H9 (cell line): ENCODE measurements around the gene CETP. TPM values are rescaled to one million over a fixed set of nuclear protein-coding genes. Genes with fewer than 3 reads are reported as not detected.

Source experiments
- DNase-seq: peaks from one replicate; pipeline ENCODE4 v3.0.0-alpha.2; 2017
- H2AFZ ChIP-seq: one replicate; pipeline ENCODE4 v1.6.1; 2013; ENCODE audit warnings: mild to moderate bottlenecking, low read length, control low read depth, moderate library complexity
- H2AK5ac ChIP-seq: 2 replicates; pipeline ENCODE4 v1.6.1; 2013; ENCODE audit warnings: low read length, control low read depth, mixed read lengths; ENCODE audit not compliant: insufficient read length
- H2BK120ac ChIP-seq: one replicate; pipeline ENCODE4 v1.6.1; 2013; ENCODE audit warnings: low read depth, mild to moderate bottlenecking, low read length, control low read depth, inconsistent platforms; ENCODE audit not compliant: poor library complexity, severe bottlenecking
- H2BK12ac ChIP-seq: 2 replicates; pipeline ENCODE4 v1.6.1; 2013; ENCODE audit warnings: low read length, control low read depth, mixed read lengths, low read depth; ENCODE audit not compliant: insufficient read length
- H2BK15ac ChIP-seq: 2 replicates; pipeline ENCODE4 v1.6.1; 2013; ENCODE audit warnings: low read depth, low read length, control low read depth
- H2BK20ac ChIP-seq: one replicate; pipeline ENCODE4 v1.6.1; 2013; ENCODE audit warnings: low read depth, mild to moderate bottlenecking, low read length, control low read depth, inconsistent platforms; ENCODE audit not compliant: poor library complexity, severe bottlenecking
- H2BK5ac ChIP-seq: 2 replicates; pipeline ENCODE4 v1.6.1; 2013; ENCODE audit warnings: low read length, control low read depth, mixed read lengths; ENCODE audit not compliant: insufficient read length
- H3K14ac ChIP-seq: 2 replicates; pipeline ENCODE4 v1.6.1; 2013; ENCODE audit warnings: low read length, control low read depth; ENCODE audit not compliant: insufficient read depth
- H3K18ac ChIP-seq: 2 replicates; pipeline ENCODE4 v1.6.1; 2013; ENCODE audit warnings: low read depth, mild to moderate bottlenecking, mixed read lengths, low read length, control low read depth; ENCODE audit not compliant: insufficient read length
- H3K23ac ChIP-seq: 2 replicates; pipeline ENCODE4 v1.6.1; 2013; ENCODE audit warnings: low read length, control low read depth, mixed read lengths, low read depth; ENCODE audit not compliant: insufficient read length
- H3K23me2 ChIP-seq: 2 replicates; pipeline ENCODE4 v1.6.1; 2013; ENCODE audit warnings: low read depth, mild to moderate bottlenecking, mixed read lengths, low read length, control low read depth; ENCODE audit not compliant: insufficient read length, poor library complexity, severe bottlenecking
- H3K27ac ChIP-seq: 2 replicates; pipeline ENCODE4 v1.5.1; 2013; ENCODE audit warnings: low read length, control low read depth, mixed read lengths, low read depth; ENCODE audit not compliant: insufficient read length
- H3K27me3 ChIP-seq: 2 replicates; pipeline ENCODE4 v1.6.1; 2013; ENCODE audit warnings: low read length, control low read depth, inconsistent platforms; ENCODE audit not compliant: insufficient read depth
- H3K4ac ChIP-seq: 2 replicates; pipeline ENCODE4 v1.6.1; 2013; ENCODE audit warnings: low read depth, mild to moderate bottlenecking, control low read depth, inconsistent platforms, low read length, moderate library complexity
- H3K4me1 ChIP-seq: 2 replicates; pipeline ENCODE4 v1.6.1; 2013; ENCODE audit warnings: low read length, control low read depth, inconsistent platforms; ENCODE audit not compliant: insufficient read depth
- H3K4me2 ChIP-seq: 2 replicates; pipeline ENCODE4 v1.6.1; 2013; ENCODE audit warnings: low read length, control low read depth, mixed read lengths; ENCODE audit not compliant: insufficient read length, insufficient read depth
- H3K56ac ChIP-seq: 2 replicates; pipeline ENCODE4 v1.6.1; 2013; ENCODE audit warnings: low read depth, mild to moderate bottlenecking, mixed read lengths, low read length, control low read depth; ENCODE audit not compliant: insufficient read length
- H3K79me1 ChIP-seq: 2 replicates; pipeline ENCODE4 v1.6.1; 2013; ENCODE audit warnings: low read depth, mild to moderate bottlenecking, moderate library complexity, low read length, control low read depth, inconsistent platforms; ENCODE audit not compliant: insufficient read depth, poor library complexity, severe bottlenecking
- H3K79me2 ChIP-seq: 2 replicates; pipeline ENCODE4 v1.6.1; 2013; ENCODE audit warnings: low read length, control low read depth, inconsistent platforms; ENCODE audit not compliant: insufficient read depth
- H3K9ac ChIP-seq: 2 replicates; pipeline ENCODE4 v1.6.1; 2013; ENCODE audit warnings: low read length, control low read depth, mixed read lengths; ENCODE audit not compliant: insufficient read length; ENCODE audit errors: extremely low read depth
- H3K9me3 ChIP-seq: one replicate; pipeline ENCODE4 v1.6.1; 2013; ENCODE audit warnings: low read depth, low read length, inconsistent platforms; ENCODE audit not compliant: control insufficient read depth
- H3T11ph ChIP-seq: one replicate; pipeline ENCODE4 v1.6.1; 2013; ENCODE audit warnings: mild to moderate bottlenecking, low read length, control low read depth, inconsistent platforms
- H4K20me1 ChIP-seq: one replicate; pipeline ENCODE4 v1.6.1; 2013; ENCODE audit not compliant: control insufficient read depth, insufficient read length, insufficient read depth
- H4K5ac ChIP-seq: 2 replicates; pipeline ENCODE4 v1.6.1; 2013; ENCODE audit warnings: low read depth, mild to moderate bottlenecking, mixed read lengths, low read length, control low read depth; ENCODE audit not compliant: insufficient read length
- H4K8ac ChIP-seq: replicated peaks from 2 replicates; pipeline ENCODE4 v1.6.1; 2013; ENCODE audit warnings: low read length, control low read depth, mixed read lengths, low read depth; ENCODE audit not compliant: insufficient read length
- H4K91ac ChIP-seq: 2 replicates; pipeline ENCODE4 v1.6.1; 2013; ENCODE audit warnings: low read depth, mild to moderate bottlenecking, moderate library complexity, mixed read lengths, low read length, control low read depth; ENCODE audit not compliant: insufficient read length
- H3K27ac Mint-ChIP-seq, 3 experiments: 2 replicates in 2 of 3; 3 replicates in 1 of 3; pipeline ENCODE4 v1.8.0; 2020 to 2021; ENCODE audit warnings: mixed read lengths in 3 of 3, mild to moderate bottlenecking in 1 of 3, moderate library complexity in 1 of 3
- H3K27me3 Mint-ChIP-seq: 2 replicates; pipeline ENCODE4 v1.8.0; 2021; ENCODE audit warnings: low read depth, mild to moderate bottlenecking, moderate library complexity, mixed read lengths
- H3K36me3 Mint-ChIP-seq, 3 experiments: 2 replicates in 2 of 3; 3 replicates in 1 of 3; pipeline ENCODE4 v1.8.0; 2020 to 2021; ENCODE audit warnings: low read depth in 3 of 3, mixed read lengths in 3 of 3; ENCODE audit not compliant: insufficient read depth in 1 of 3
- H3K4me1 Mint-ChIP-seq, 2 experiments: 2 replicates each; pipeline ENCODE4 v1.8.0; 2020; ENCODE audit warnings: mixed read lengths in 2 of 2
- H3K4me3 Mint-ChIP-seq, 2 experiments: 2 replicates in 1 of 2; 3 replicates in 1 of 2; pipeline ENCODE4 v1.8.0; 2020 to 2021; ENCODE audit warnings: mild to moderate bottlenecking in 2 of 2, mixed read lengths in 2 of 2, moderate library complexity in 1 of 2
- H3K9me3 Mint-ChIP-seq, 2 experiments: 2 replicates in 1 of 2; 3 replicates in 1 of 2; pipeline ENCODE4 v1.8.0; 2020; ENCODE audit warnings: mild to moderate bottlenecking in 2 of 2, mixed read lengths in 2 of 2, moderate library complexity in 1 of 2
- CTCF ChIP-seq: fragments of 200-600 bp; sonication (generic); conservative IDR thresholded peaks from 3 replicates; pipeline ENCODE4 v1.8.0; 2021; ENCODE audit warnings: antibody characterized with exemption, mild to moderate bottlenecking
- WGBS: extraction: QIAGEN DNeasy Blood & Tissue Kit; methylation state at CpG from one replicate; pipeline ENCODE4 v1.1.7; 2013; ENCODE audit warnings: missing lambda C conversion rate, low lambda C conversion rate, mixed read lengths; ENCODE audit not compliant: insufficient read length; ENCODE audit errors: extremely low coverage; 5-methylcytosine and 5-hydroxymethylcytosine counted together
- total RNA-seq: library from RNA; stranded (reverse); gene quantifications from 2 replicates; pipeline ENCODE4 v1.2.1, GENCODE V29; 2021

CETP gene
- total RNA-seq, 1 experiment from 2014 or later: not detected

DNA sequence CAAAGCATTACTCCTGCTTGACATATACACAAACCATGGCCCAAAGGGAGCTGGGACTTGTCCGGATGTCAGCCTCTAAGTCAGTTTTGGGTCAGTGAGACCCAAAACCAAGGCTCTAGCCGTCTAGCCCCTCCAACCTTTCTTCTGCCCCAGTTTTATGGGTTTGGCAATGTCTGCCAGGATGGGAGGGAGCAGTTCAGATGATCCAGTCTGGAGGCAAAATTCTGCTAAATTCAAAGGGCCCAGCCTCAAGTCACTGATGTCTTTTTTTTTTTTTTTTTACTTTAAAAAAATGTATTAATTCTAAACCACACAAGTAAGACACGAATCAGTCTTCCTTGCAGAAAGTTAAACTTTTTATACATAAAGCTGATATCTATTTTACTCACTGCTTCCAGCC is 36.2 kb downstream of the CETP start:
- no peak overlapping the region for H2BK15ac ChIP-seq
- H3K56ac ChIP-seq: no peak overlapping the region
- Mint-ChIP-seq H3K36me3 (no peaks in the 10 kb centered on the region), H3K4me3 (no peak overlapping the region), H3K27ac (no peak overlapping the region; a peak in 1 of 7 replicates), H3K27me3 (peaks cover 18% of the 10 kb centered on the region), H3K9me3 (peaks cover 0 to 5% of the 10 kb centered on the region in 2 experiments; a peak in 1 of 5 replicates), H3K4me1 (peaks cover 6 to 8% of the 10 kb centered on the region in 2 experiments; a peak in 3 of 4 replicates)
- no CpG with 5 or more reads among the region's 3 CpGs for WGBS
- no peak overlapping the region for H3K18ac ChIP-seq
- no peak overlapping the region for H4K5ac ChIP-seq
- no peaks in the 10 kb centered on the region for H3K23me2 ChIP-seq
- no peak overlapping the region for H3K14ac ChIP-seq
- no peak for DNase-seq
- no peak overlapping the region for H4K8ac ChIP-seq
- no peak for TF ChIP-seq CTCF
- H2BK12ac ChIP-seq: no peak overlapping the region
- no peaks in the 10 kb centered on the region for H3K9me3 ChIP-seq
- no peak overlapping the region for H3K4ac ChIP-seq
- no peak overlapping the region for H2AFZ ChIP-seq
- H2BK20ac ChIP-seq: no peak overlapping the region
- no peak overlapping the region for H3K4me2 ChIP-seq
- H2AK5ac ChIP-seq: no peak overlapping the region
- no peaks in the 10 kb centered on the region for H4K20me1 ChIP-seq
- H3K23ac ChIP-seq: no peak overlapping the region
- H3K9ac ChIP-seq: no peak overlapping the region
- no peak overlapping the region for H4K91ac ChIP-seq
- no peaks in the 10 kb centered on the region for H3K79me2 ChIP-seq
- H3T11ph ChIP-seq: no peak overlapping the region
- no peak overlapping the region for H2BK120ac ChIP-seq
- no peaks in the 10 kb centered on the region for H3K79me1 ChIP-seq
- H3K4me1 ChIP-seq: no peaks in the 10 kb centered on the region
- no peak overlapping the region for H2BK5ac ChIP-seq
- H3K27me3 ChIP-seq: no peaks in the 10 kb centered on the region
- H3K27ac ChIP-seq: no peak overlapping the region
